Smooth muscle cell (in vitro differentiated cells): Measurements from ENCODE around the gene CPED1. TPM values are rescaled to one million over a fixed set of nuclear protein-coding genes. Genes with fewer than 3 reads are reported as not detected.

Experiments
- DNase-seq: peaks from one replicate; lab custom pipeline; 2025; ENCODE audit not compliant: unreplicated experiment; lab: John Stamatoyannopoulos, UW
- H2AFZ ChIP-seq: fragments of 200-600 bp; sonication (generic); 2 replicates; pipeline ENCODE4 v1.6.0; 2016; ENCODE audit warnings: antibody characterized with exemption, low read depth, mild to moderate bottlenecking
- H3F3A ChIP-seq: fragments of 200-600 bp; sonication (generic); 2 replicates; pipeline ENCODE4 v1.6.0; 2017; ENCODE audit warnings: antibody characterized with exemption, low read depth
- H3K27ac ChIP-seq: fragments of 200-600 bp; sonication (generic); 2 replicates; pipeline ENCODE4 v1.5.1; 2016; ENCODE audit warnings: low read depth, mild to moderate bottlenecking
- H3K27me3 ChIP-seq: fragments of 200-600 bp; sonication (generic); 2 replicates; pipeline ENCODE4 v1.6.1; 2016; ENCODE audit warnings: low read depth, mild to moderate bottlenecking
- H3K36me3 ChIP-seq: fragments of 200-600 bp; sonication (generic); 2 replicates; pipeline ENCODE4 v1.5.1; 2016; ENCODE audit warnings: low read depth
- H3K4me1 ChIP-seq: fragments of 200-600 bp; sonication (generic); 2 replicates; pipeline ENCODE4 v1.5.1; 2016; ENCODE audit warnings: low read depth
- H3K4me2 ChIP-seq: fragments of 200-600 bp; sonication (generic); 2 replicates; pipeline ENCODE4 v1.6.0; 2016; ENCODE audit warnings: mild to moderate bottlenecking
- H3K4me3 ChIP-seq: fragments of 200-600 bp; sonication (generic); 2 replicates; pipeline ENCODE4 v1.5.1; 2016; ENCODE audit warnings: mild to moderate bottlenecking
- H3K79me2 ChIP-seq: fragments of 200-600 bp; sonication (generic); 2 replicates; pipeline ENCODE4 v1.6.0; 2016; ENCODE audit warnings: low read depth, mild to moderate bottlenecking
- H3K9ac ChIP-seq: fragments of 200-600 bp; sonication (generic); 2 replicates; pipeline ENCODE4 v1.6.0; 2016; ENCODE audit warnings: low read depth
- H3K9me3 ChIP-seq: fragments of 200-600 bp; sonication (generic); replicated peaks from 2 replicates; pipeline ENCODE4 v1.5.1; 2016; ENCODE audit warnings: low read depth
- H4K20me1 ChIP-seq: fragments of 200-600 bp; sonication (generic); 2 replicates; pipeline ENCODE4 v1.6.0; 2016; ENCODE audit warnings: low read depth
- WGBS: methylation state at CpG from one replicate; pipeline ENCODE4 v1.1.7; 2016; ENCODE audit warnings: low lambda C conversion rate; 5-methylcytosine and 5-hydroxymethylcytosine counted together
- polyA plus RNA-seq: library from polyadenylated mRNA; unstranded; fragments of >200 nt; fragmentation: Nextera tagmentation; extraction: Ambion mirVana; gene quantifications from 2 replicates; pipeline ENCODE4 v1.2.1, GENCODE V29; 2016
- total RNA-seq: library from RNA; depleted of rRNA; stranded (reverse); fragments of >200 nt; gene quantifications from 2 replicates; pipeline ENCODE4 v1.2.3, GENCODE V29; 2014
- TF ChIP-seq, protein P1 (sequence below): fragments of 200-600 bp; sonication (generic); IDR thresholded peaks from 2 replicates; pipeline ENCODE4 v1.5.1; 2017; ENCODE audit warnings: borderline replicate concordance, mild to moderate bottlenecking, antibody characterized with exemption; ENCODE audit not compliant: insufficient read depth, poor library complexity, severe bottlenecking

Gene CPED1
- total and polyA plus RNA-seq, 2 experiments from 2014 or later = 9.5 to 12.9 TPM

DNA sequence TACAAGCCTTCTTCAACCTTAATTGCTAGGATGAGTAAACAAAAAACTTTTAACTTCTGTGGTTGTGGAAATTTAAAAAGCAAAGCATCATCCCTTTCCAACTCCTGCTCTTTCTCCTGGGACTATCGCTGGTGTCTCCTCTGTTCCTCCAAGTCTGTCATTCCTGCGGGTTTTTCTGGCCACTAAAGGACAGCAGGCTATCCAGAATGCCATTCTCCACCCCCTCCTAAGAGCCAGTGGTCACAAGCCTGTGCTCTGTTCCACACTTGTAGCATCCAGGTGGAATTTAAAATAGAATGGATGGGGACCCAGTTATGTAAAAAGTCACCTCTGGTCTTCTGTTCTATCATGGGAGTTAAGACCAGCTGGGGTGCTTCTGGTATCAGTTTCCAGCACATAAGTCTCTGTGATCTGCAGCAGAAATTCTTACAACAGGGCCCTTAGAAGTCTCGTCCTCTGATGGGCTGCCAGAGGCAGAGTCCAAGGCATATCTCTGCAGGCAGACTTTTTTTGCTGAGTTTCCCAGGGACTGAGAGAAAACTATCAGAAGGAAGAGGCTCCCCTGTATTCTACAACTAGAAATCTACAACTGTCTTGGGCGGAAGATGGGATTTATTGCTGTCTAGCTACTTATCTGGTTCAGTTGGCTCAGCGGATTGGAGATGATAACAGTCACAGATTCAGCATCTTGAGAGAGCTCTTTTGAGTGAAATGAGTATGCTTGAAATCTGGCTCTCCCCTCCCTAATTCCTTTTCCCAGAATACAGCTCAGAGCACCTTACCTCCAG lies 335.2 kb downstream of the CPED1 start:
- WGBS = 20% methylated on average over 5 of the region's 5 CpGs
- Histone ChIP-seq H3K4me1 (peaks cover under 1% of the 10 kb centered on the region), H3K9ac (no peak overlapping the region), H3K36me3 (no peaks in the 10 kb centered on the region), H3K27me3 (peaks cover 13% of the 10 kb centered on the region), H3K79me2 (no peaks in the 10 kb centered on the region), H3K27ac (no peak overlapping the region), H4K20me1 (no peaks in the 10 kb centered on the region), H3K4me3 (no peak overlapping the region), H2AFZ (no peak overlapping the region), H3F3A (no peaks in the 10 kb centered on the region), H3K4me2 (no peak overlapping the region), H3K9me3 (no peaks in the 10 kb centered on the region)
- DNase-seq = no peak
- TF ChIP-seq, protein P1, sequence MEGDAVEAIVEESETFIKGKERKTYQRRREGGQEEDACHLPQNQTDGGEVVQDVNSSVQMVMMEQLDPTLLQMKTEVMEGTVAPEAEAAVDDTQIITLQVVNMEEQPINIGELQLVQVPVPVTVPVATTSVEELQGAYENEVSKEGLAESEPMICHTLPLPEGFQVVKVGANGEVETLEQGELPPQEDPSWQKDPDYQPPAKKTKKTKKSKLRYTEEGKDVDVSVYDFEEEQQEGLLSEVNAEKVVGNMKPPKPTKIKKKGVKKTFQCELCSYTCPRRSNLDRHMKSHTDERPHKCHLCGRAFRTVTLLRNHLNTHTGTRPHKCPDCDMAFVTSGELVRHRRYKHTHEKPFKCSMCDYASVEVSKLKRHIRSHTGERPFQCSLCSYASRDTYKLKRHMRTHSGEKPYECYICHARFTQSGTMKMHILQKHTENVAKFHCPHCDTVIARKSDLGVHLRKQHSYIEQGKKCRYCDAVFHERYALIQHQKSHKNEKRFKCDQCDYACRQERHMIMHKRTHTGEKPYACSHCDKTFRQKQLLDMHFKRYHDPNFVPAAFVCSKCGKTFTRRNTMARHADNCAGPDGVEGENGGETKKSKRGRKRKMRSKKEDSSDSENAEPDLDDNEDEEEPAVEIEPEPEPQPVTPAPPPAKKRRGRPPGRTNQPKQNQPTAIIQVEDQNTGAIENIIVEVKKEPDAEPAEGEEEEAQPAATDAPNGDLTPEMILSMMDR = no peak

DNA sequence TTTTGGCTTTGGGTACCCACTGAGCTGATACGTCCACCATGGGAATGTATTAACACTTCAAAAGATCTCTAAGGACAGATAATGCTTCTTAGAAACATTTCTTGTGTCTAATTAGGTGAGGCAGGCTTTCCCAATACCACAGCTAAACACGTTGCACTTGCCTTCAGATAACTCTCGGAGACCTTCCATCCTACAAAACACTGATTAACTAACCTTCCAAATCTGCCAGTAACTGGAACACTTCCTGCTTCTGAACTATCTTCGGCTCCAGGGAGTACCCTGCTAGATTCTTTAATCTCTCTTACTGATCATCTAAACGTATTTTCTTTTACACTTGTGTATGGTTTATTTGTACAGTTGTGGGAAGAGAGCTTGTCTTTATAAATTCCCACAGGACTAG lies 339.2 kb downstream of the CPED1 start:
- Histone ChIP-seq H3K9me3 (no peaks in the 10 kb centered on the region), H3K4me2 (no peak overlapping the region), H3K27ac (no peak overlapping the region), H3K27me3 (peaks cover 53% of the 10 kb centered on the region), H3K4me1 (peaks cover 15% of the 10 kb centered on the region), H2AFZ (no peak overlapping the region), H4K20me1 (no peaks in the 10 kb centered on the region), H3K9ac (no peak overlapping the region), H3K36me3 (no peaks in the 10 kb centered on the region), H3F3A (no peaks in the 10 kb centered on the region), H3K4me3 (no peak overlapping the region), H3K79me2 (no peaks in the 10 kb centered on the region)
- WGBS = 77% methylated on average over 5 of the region's 5 CpGs
- no peak for DNase-seq
- TF ChIP-seq, protein P1 = no peak

DNA sequence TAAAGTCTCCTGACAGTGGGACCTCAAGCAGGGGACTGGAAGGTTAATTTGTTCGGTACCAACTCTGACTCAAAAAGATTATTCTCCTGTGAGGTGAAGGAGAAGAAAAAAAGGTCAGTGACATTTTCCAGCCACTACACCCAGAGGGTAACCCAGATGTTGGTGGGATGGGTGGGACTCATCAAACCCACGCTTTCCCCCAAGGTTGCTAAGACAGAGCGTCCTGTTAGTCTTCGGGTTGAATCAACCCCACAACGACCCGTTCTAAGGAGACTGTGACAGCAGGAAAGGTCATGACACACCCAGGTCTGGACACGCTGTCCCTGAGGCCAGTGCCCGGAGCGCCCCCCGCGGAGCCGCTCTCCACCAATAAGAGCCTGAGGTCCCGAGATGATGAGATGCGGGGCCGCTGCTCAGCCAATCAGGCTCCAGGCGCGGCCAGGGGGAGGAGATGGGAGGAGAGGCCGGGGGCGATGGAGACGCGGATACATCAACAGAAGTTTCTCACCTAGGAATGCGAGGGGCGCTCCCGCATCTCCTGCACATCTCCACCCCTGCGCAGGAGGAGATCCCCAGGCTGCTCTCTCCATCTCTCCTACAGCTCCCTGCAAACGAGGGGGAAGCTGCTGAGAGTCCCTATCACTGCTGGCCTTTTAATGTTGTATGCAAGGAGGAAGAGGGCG lies 340.1 kb downstream of the CPED1 start, which contains the start of gene WNT16:
TSS of gene WNT16 (plus strand) at position 493 of the 683 bp plus-strand sequence. CDS start 293 bp downstream, outside the sequence.
- H3K9me3 ChIP-seq = no peaks in the 10 kb centered on the region
- DNase-seq = no peak
- H3K27me3 ChIP-seq = peaks cover 61% of the 10 kb centered on the region
- H3F3A ChIP-seq = no peaks in the 10 kb centered on the region
- no peaks in the 10 kb centered on the region for H3K36me3 ChIP-seq
- peaks cover 15% of the 10 kb centered on the region for H3K4me1 ChIP-seq
- no peak within 1 kb of the TSS for H3K27ac ChIP-seq
- peak within 1 kb of the TSS; percentile 32 for H2AFZ ChIP-seq
- H3K4me3 ChIP-seq = peak within 1 kb of the TSS; percentile 52
- H3K79me2 ChIP-seq = no peaks in the 10 kb centered on the region
- H3K9ac ChIP-seq = no peak within 1 kb of the TSS
- H4K20me1 ChIP-seq = no peaks in the 10 kb centered on the region
- TF ChIP-seq, protein P1 = no peak
- H3K4me2 ChIP-seq = peak within 1 kb of the TSS; percentile 89
- 20% methylated on average over 27 of the region's 27 CpGs for WGBS
